Astrocyte (in vitro differentiated cells and primary cell): ENCODE data around the gene PLA2G3. TPM values are rescaled to one million over a fixed set of nuclear protein-coding genes. Genes with fewer than 3 reads are reported as not detected.

ENCODE experiments used
- DNase-seq: peaks from one replicate; pipeline ENCODE4 v3.0.0-alpha.2; 2010; ENCODE audit warnings: low read depth
- FAIRE-seq: peaks from 2 replicates; lab custom pipeline; 2011; peaks lifted over from hg19 to GRCh38; lab: Jason Lieb, UNC
- H2AFZ ChIP-seq: 2 replicates; pipeline ENCODE4 v1.6.0; 2012; ENCODE audit warnings: low read depth, low read length, inconsistent platforms
- H3K27ac ChIP-seq: 2 replicates; pipeline ENCODE4 v1.5.1; 2011; ENCODE audit warnings: low read depth, low read length, inconsistent platforms
- H3K27me3 ChIP-seq: 2 replicates; pipeline ENCODE4 v1.6.0; 2011; ENCODE audit warnings: low read length, inconsistent platforms; ENCODE audit not compliant: insufficient read depth
- H3K36me3 ChIP-seq: 2 replicates; pipeline ENCODE4 v1.5.1; 2011; ENCODE audit warnings: low read length, inconsistent platforms; ENCODE audit not compliant: insufficient read depth
- H3K4me1 ChIP-seq: 2 replicates; pipeline ENCODE4 v1.5.1; 2011; ENCODE audit warnings: low read length, inconsistent platforms; ENCODE audit not compliant: insufficient read depth
- H3K4me2 ChIP-seq: 2 replicates; pipeline ENCODE4 v1.6.0; 2012; ENCODE audit warnings: low read length, inconsistent platforms
- H3K4me3 ChIP-seq: 2 replicates; pipeline ENCODE4 v1.5.1; 2011; ENCODE audit warnings: low read depth, mild to moderate bottlenecking, low read length, inconsistent platforms; ENCODE audit not compliant: insufficient read depth
- H3K79me2 ChIP-seq: 2 replicates; pipeline ENCODE4 v1.6.0; 2012; ENCODE audit warnings: mild to moderate bottlenecking, low read length, inconsistent platforms; ENCODE audit not compliant: insufficient read depth
- H3K9ac ChIP-seq: 2 replicates; pipeline ENCODE4 v1.6.0; 2012; ENCODE audit warnings: mild to moderate bottlenecking, low read length, inconsistent platforms
- H3K9me3 ChIP-seq: 2 replicates; pipeline ENCODE4 v1.5.1; 2012; ENCODE audit warnings: low read depth, mild to moderate bottlenecking, low read length, inconsistent platforms; ENCODE audit not compliant: insufficient read depth
- H4K20me1 ChIP-seq: 2 replicates; pipeline ENCODE4 v1.6.0; 2012; ENCODE audit warnings: low read length, inconsistent platforms; ENCODE audit not compliant: insufficient read depth
- H3K27ac Mint-ChIP-seq: one replicate; pipeline ENCODE4 v1.8.0; 2021; ENCODE audit warnings: mild to moderate bottlenecking, mixed read lengths; ENCODE audit not compliant: unreplicated experiment
- H3K27me3 Mint-ChIP-seq: one replicate; pipeline ENCODE4 v1.8.0; 2021; ENCODE audit warnings: low read depth, mixed read lengths; ENCODE audit not compliant: unreplicated experiment
- H3K36me3 Mint-ChIP-seq: one replicate; pipeline ENCODE4 v1.8.0; 2021; ENCODE audit warnings: low read depth, mixed read lengths; ENCODE audit not compliant: unreplicated experiment
- H3K4me1 Mint-ChIP-seq: one replicate; pipeline ENCODE4 v1.8.0; 2021; ENCODE audit warnings: low read depth, mixed read lengths; ENCODE audit not compliant: unreplicated experiment
- H3K4me3 Mint-ChIP-seq: one replicate; pipeline ENCODE4 v1.8.0; 2021; ENCODE audit warnings: mild to moderate bottlenecking, moderate library complexity, mixed read lengths; ENCODE audit not compliant: unreplicated experiment
- H3K9me3 Mint-ChIP-seq: one replicate; pipeline ENCODE4 v1.8.0; 2021; ENCODE audit warnings: mild to moderate bottlenecking, mixed read lengths; ENCODE audit not compliant: unreplicated experiment
- EZH2 ChIP-seq: IDR thresholded peaks from 2 replicates; pipeline ENCODE4 v1.6.1; 2012; ENCODE audit warnings: mild to moderate bottlenecking, low read length, inconsistent platforms; ENCODE audit not compliant: insufficient read depth
- total RNA-seq: library from RNA; stranded (reverse); gene quantifications from 2 replicates; pipeline ENCODE4 v1.2.1, GENCODE V29; 2021
- TF ChIP-seq, protein P1 (sequence below): IDR thresholded peaks from 2 replicates; pipeline ENCODE4 v1.5.1; 2011; ENCODE audit warnings: low read depth, mild to moderate bottlenecking, inconsistent platforms, low read length, moderate library complexity; ENCODE audit not compliant: insufficient read depth

Gene PLA2G3
- total RNA-seq, 1 donor from 2014 or later: not detected

DNA sequence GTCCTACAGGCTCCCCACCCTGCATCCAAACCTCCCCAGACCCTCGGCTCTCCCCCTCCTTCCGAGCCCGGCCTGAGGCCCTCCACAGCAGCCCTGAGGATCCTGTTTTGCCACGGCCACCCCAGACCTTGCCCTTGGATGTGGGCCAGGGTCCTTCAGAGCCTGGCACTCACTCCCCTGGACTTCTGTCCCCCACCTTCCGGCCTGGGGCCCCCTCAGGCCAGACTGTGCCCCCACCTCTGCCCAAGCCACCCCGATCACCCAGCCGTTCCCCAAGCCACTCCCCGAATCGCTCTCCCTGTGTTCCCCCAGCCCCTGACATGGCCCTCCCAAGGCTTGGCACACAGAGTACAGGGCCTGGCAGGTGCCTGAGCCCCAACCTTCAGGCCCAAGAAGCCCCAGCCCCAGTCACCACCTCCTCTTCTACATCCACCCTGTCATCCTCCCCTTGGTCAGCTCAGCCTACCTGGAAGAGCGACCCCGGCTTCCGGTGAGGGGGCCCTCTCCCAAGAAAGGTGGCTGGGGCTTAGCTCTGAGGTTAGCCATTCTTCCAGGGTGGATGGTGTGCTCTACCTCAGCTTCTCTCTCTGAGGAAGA, 14.7 kb downstream of the PLA2G3 start:
- no peak overlapping the region for H3K4me3 ChIP-seq
- H3K4me2 ChIP-seq: no peak overlapping the region
- Mint-ChIP-seq H3K36me3 (no peaks in the 10 kb centered on the region), H3K4me1 (no peaks in the 10 kb centered on the region), H3K27ac (no peak overlapping the region), H3K27me3 (peaks cover 18% of the 10 kb centered on the region), H3K4me3 (no peak overlapping the region), H3K9me3 (no peaks in the 10 kb centered on the region)
- H3K79me2 ChIP-seq: no peaks in the 10 kb centered on the region
- no peak overlapping the region for H3K9ac ChIP-seq
- DNase-seq (no peak), FAIRE-seq (no peak)
- no peaks in the 10 kb centered on the region for H4K20me1 ChIP-seq
- TF ChIP-seq, protein P1, sequence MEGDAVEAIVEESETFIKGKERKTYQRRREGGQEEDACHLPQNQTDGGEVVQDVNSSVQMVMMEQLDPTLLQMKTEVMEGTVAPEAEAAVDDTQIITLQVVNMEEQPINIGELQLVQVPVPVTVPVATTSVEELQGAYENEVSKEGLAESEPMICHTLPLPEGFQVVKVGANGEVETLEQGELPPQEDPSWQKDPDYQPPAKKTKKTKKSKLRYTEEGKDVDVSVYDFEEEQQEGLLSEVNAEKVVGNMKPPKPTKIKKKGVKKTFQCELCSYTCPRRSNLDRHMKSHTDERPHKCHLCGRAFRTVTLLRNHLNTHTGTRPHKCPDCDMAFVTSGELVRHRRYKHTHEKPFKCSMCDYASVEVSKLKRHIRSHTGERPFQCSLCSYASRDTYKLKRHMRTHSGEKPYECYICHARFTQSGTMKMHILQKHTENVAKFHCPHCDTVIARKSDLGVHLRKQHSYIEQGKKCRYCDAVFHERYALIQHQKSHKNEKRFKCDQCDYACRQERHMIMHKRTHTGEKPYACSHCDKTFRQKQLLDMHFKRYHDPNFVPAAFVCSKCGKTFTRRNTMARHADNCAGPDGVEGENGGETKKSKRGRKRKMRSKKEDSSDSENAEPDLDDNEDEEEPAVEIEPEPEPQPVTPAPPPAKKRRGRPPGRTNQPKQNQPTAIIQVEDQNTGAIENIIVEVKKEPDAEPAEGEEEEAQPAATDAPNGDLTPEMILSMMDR: no peak
- TF ChIP-seq EZH2: no peak
- no peaks in the 10 kb centered on the region for H3K9me3 ChIP-seq
- no peak overlapping the region for H3K27ac ChIP-seq
- H3K27me3 ChIP-seq: peaks cover 7% of the 10 kb centered on the region
- H3K36me3 ChIP-seq: no peaks in the 10 kb centered on the region
- peaks cover 3% of the 10 kb centered on the region for H3K4me1 ChIP-seq
- no peak overlapping the region for H2AFZ ChIP-seq

DNA sequence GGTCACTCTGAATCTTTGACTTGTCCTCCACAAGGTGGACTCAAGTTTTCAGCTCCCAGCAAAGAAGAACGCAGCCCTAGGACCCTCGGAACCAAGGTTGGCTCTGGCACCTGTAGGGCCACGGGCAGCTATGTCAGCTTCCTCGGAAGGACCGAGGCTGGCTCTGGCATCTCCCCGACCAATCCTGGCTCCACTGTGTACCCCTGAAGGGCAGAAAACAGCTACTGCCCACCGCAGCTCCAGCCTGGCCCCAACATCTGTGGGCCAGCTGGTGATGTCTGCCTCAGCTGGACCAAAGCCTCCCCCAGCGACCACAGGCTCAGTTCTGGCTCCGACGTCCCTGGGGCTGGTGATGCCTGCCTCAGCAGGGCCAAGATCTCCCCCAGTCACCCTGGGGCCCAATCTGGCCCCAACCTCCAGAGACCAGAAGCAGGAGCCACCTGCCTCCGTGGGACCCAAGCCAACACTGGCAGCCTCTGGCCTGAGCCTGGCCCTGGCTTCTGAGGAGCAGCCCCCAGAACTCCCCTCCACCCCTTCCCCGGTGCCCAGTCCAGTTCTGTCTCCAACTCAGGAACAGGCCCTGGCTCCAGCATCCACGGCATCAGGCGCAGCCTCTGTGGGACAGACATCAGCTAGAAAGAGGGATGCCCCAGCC, 15.4 kb downstream of the PLA2G3 start:
- no peaks in the 10 kb centered on the region for H4K20me1 ChIP-seq
- no peak overlapping the region for H3K4me3 ChIP-seq
- H3K27ac Mint-ChIP-seq: no peak overlapping the region
- H3K9ac ChIP-seq: no peak overlapping the region
- H3K27ac ChIP-seq: no peak overlapping the region
- no peaks in the 10 kb centered on the region for H3K9me3 ChIP-seq
- H2AFZ ChIP-seq: no peak overlapping the region
- no peaks in the 10 kb centered on the region for H3K36me3 ChIP-seq
- H3K4me1 ChIP-seq: peaks cover 3% of the 10 kb centered on the region
- FAIRE-seq: no peak
- no peaks in the 10 kb centered on the region for H3K79me2 ChIP-seq
- TF ChIP-seq EZH2: no peak
- TF ChIP-seq, protein P1: no peak
- peaks cover 2% of the 10 kb centered on the region for H3K36me3 Mint-ChIP-seq
- DNase-seq: no peak
- peaks cover 2% of the 10 kb centered on the region for H3K4me1 Mint-ChIP-seq
- no peaks in the 10 kb centered on the region for H3K9me3 Mint-ChIP-seq
- H3K4me2 ChIP-seq: no peak overlapping the region
- H3K27me3 Mint-ChIP-seq: peaks cover 18% of the 10 kb centered on the region
- peaks cover 7% of the 10 kb centered on the region for H3K27me3 ChIP-seq
- no peak overlapping the region for H3K4me3 Mint-ChIP-seq

DNA sequence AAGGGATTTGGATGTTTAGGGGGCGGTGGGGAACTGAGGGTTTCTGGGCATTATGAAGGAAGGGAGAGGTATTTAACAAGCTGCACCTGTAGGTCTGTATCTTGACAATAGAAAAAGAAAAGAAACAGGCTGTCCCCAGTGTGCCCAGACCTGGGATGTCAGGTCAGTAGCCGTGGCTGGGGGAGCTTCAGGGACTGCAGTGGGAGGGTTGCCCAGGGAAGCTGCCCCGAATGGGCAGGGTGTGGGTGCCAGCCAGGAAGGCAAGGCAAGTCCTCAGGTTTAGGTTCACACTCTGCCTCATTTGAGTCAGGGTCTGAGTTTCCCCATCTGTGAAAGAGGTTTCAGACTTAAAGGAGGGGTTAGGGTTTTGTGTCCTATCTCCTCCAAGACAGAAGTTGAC, 16.0 kb downstream of the PLA2G3 start:
- H3K27ac Mint-ChIP-seq: no peak overlapping the region
- Histone ChIP-seq H3K9me3 (no peaks in the 10 kb centered on the region), H3K27ac (no peak overlapping the region), H4K20me1 (no peaks in the 10 kb centered on the region), H3K36me3 (no peaks in the 10 kb centered on the region), H3K4me2 (no peak overlapping the region), H2AFZ (no peak overlapping the region), H3K27me3 (peaks cover 7% of the 10 kb centered on the region), H3K9ac (no peak overlapping the region), H3K4me1 (peaks cover 3% of the 10 kb centered on the region), H3K4me3 (no peak overlapping the region), H3K79me2 (no peaks in the 10 kb centered on the region)
- peaks cover 2% of the 10 kb centered on the region for H3K36me3 Mint-ChIP-seq
- H3K27me3 Mint-ChIP-seq: peaks cover 22% of the 10 kb centered on the region
- no peak for DNase-seq
- no peaks in the 10 kb centered on the region for H3K9me3 Mint-ChIP-seq
- no peak overlapping the region for H3K4me3 Mint-ChIP-seq
- no peak for FAIRE-seq
- TF ChIP-seq, protein P1: no peak
- TF ChIP-seq EZH2: no peak
- peaks cover 2% of the 10 kb centered on the region for H3K4me1 Mint-ChIP-seq
